GM12878 (cell line): ENCODE data around the gene ACOT4. TPM values are rescaled to one million over a fixed set of nuclear protein-coding genes. Genes with fewer than 3 reads are reported as not detected.
"Not testable (repeated sequence)": the region's sequence is repeated elsewhere in the genome, so short reads cannot be mapped to it uniquely, and the experiment has no call there.

Experiments
- ATAC-seq: fragments of 200-7000 bp; cut with Tn5 transposase; 3 replicates; pipeline ENCODE4 v1.9.1; 2020; ENCODE audit warnings: mild to moderate bottlenecking, moderate library complexity
- BruUV-seq: library from RNA; stranded (reverse); fragments of 400-500 nt; replicated peaks from 2 replicates; lab custom pipeline; 2021; lab: Mats Ljungman, UMichigan
- CTCF ChIA-PET: fragments of 300-600 bp; sonication (Branson Sonifier 250); formaldehyde crosslinking; extraction: SDS; loops from one replicate; lab custom pipeline; 2021; ENCODE audit warnings: inconsistent platforms; lab: Yijun Ruan, JAX
- POLR2A ChIA-PET: fragments of 350-600 bp; formaldehyde crosslinking; extraction: SDS; loops from one replicate; lab custom pipeline; 2021; ENCODE audit warnings: inconsistent platforms; lab: Charles Lee
- RAD21 ChIA-PET: fragments of 300-600 bp; sonication (Branson Sonifier 250); formaldehyde crosslinking; loops from one replicate; lab custom pipeline; 2023; ENCODE audit warnings: antibody characterized with exemption; ENCODE audit not compliant: unreplicated experiment; lab: Charles Lee
- SMC1A ChIA-PET: fragments of 300-600 bp; sonication (Branson Sonifier 250); formaldehyde crosslinking; loops from one replicate; lab custom pipeline; 2023; ENCODE audit not compliant: unreplicated experiment, uncharacterized antibody; lab: Charles Lee
- DNase-seq: peaks from one replicate; pipeline ENCODE4 v3.0.0-alpha.2; 2011; ENCODE audit warnings: low read depth, low spot score
- FAIRE-seq: peaks from 3 replicates; lab custom pipeline; 2011; peaks lifted over from hg19 to GRCh38; lab: Jason Lieb, UNC
- H2AFZ ChIP-seq: 2 replicates; pipeline ENCODE4 v1.6.0; 2011; ENCODE audit warnings: low read depth, low read length, control low read depth; ENCODE audit not compliant: control insufficient read depth
- H3K27ac ChIP-seq: 2 replicates; pipeline ENCODE4 v1.5.1; 2011; ENCODE audit warnings: control low read depth; ENCODE audit not compliant: control insufficient read depth, insufficient read depth
- H3K27me3 ChIP-seq, 2 experiments: replicated peaks in 1 of 2; 2 replicates each; pipeline versions ENCODE4 v1.6.0 to v1.6.1; 2011; ENCODE audit warnings: low read length in 1 of 2; ENCODE audit not compliant: control insufficient read depth in 2 of 2, insufficient read depth in 2 of 2
- H3K36me3 ChIP-seq, 2 experiments: 2 replicates each; pipeline ENCODE4 v1.5.1; 2011; ENCODE audit warnings: low read length in 1 of 2; ENCODE audit not compliant: control insufficient read depth in 2 of 2, insufficient read depth in 2 of 2
- H3K4me1 ChIP-seq: 2 replicates; pipeline ENCODE4 v1.6.1; 2011; ENCODE audit warnings: mild to moderate bottlenecking, low read length, moderate library complexity, mixed read lengths; ENCODE audit not compliant: control insufficient read depth, insufficient read depth
- H3K4me2 ChIP-seq: 2 replicates; pipeline ENCODE4 v1.6.0; 2011; ENCODE audit warnings: control low read depth; ENCODE audit not compliant: control insufficient read depth, insufficient read depth
- H3K4me3 ChIP-seq: fragments of 200-600 bp; sonication (generic); 2 replicates; pipeline ENCODE4 v1.5.1; 2016
- H3K79me2 ChIP-seq: 2 replicates; pipeline ENCODE4 v1.6.0; 2011; ENCODE audit warnings: low read length; ENCODE audit not compliant: control insufficient read depth, insufficient read depth
- H3K9ac ChIP-seq: 2 replicates; pipeline ENCODE4 v1.8.0; 2011; ENCODE audit warnings: low read length, control low read depth, mixed read lengths; ENCODE audit not compliant: control insufficient read depth, insufficient read depth
- H3K9me3 ChIP-seq: replicated peaks from 3 replicates; pipeline ENCODE4 v1.5.1; 2011; ENCODE audit warnings: mild to moderate bottlenecking, low read length; ENCODE audit not compliant: control insufficient read depth, insufficient read depth
- H4K20me1 ChIP-seq: 2 replicates; pipeline ENCODE4 v1.6.0; 2011; ENCODE audit not compliant: control insufficient read depth, insufficient read depth
- MYC ChIP-seq: IDR thresholded peaks from 2 replicates; pipeline ENCODE4 v1.6.1; 2011; ENCODE audit warnings: mild to moderate bottlenecking, low read length, moderate library complexity, inconsistent platforms; ENCODE audit not compliant: insufficient read depth, insufficient replicate concordance, insufficient read length, severe bottlenecking
- NBN ChIP-seq: fragments of 450-650 bp; IDR thresholded peaks from 2 replicates; pipeline ENCODE4 v1.6.1; 2016
- RELA ChIP-seq: fragments of 450-650 bp; IDR thresholded peaks from 2 replicates; pipeline ENCODE4 v1.8.0; 2014; ENCODE audit warnings: borderline replicate concordance; ENCODE audit not compliant: partially characterized antibody
- SPI1 ChIP-seq: IDR thresholded peaks from 2 replicates; pipeline ENCODE4 v1.6.1; 2011; ENCODE audit warnings: low read depth, mild to moderate bottlenecking, low read length, moderate library complexity, borderline replicate concordance; ENCODE audit not compliant: insufficient read depth
- WGBS: methylation state at CpG from one replicate; pipeline ENCODE4 v1.1.6; 2016; ENCODE audit warnings: low lambda C conversion rate; ENCODE audit not compliant: insufficient replicate concordance, insufficient coverage; ENCODE audit errors: missing lambda C conversion rate; 5-methylcytosine and 5-hydroxymethylcytosine counted together
- in situ Hi-C: fragments of 300-500 bp; cut with MboI; formaldehyde crosslinking; loops from 9 replicates; pipeline ENCODE4 v1.14.3; 2018; ENCODE audit warnings: mixed read lengths
- intact Hi-C: fragments of 100-400 bp; cut with micrococcal nuclease; formaldehyde crosslinking; loops from one replicate; pipeline ENCODE4 v1.14.2; 2022; ENCODE audit not compliant: unreplicated experiment
- polyA plus RNA-seq, 11 experiments: library from polyadenylated mRNA; depleted of rRNA in 4 of 11; unstranded in 6 of 11; stranded (reverse) in 5 of 11; fragments of >200 nt; fragmentation: Nextera tagmentation in 4 of 11; fragmentation: Illumina TruSeq in 1 of 11; extraction: Ambion mirVana in 4 of 11; extraction: Trizol in 1 of 11; gene quantifications; 1 replicate in 1 of 11; 2 replicates in 10 of 11; pipeline versions ENCODE4 v1.2.1 to v1.2.3, GENCODE V29; 2011 to 2016; ENCODE audit warnings: inconsistent platforms in 2 of 11, missing spikeins in 2 of 11, low read depth in 1 of 11
- total RNA-seq, 4 experiments: library from RNA; depleted of rRNA in 3 of 4; stranded (reverse); fragments of >200 nt in 3 of 4; fragmentation: Illumina TruSeq in 1 of 4; extraction: Trizol in 1 of 4; gene quantifications; 2 replicates each; pipeline versions ENCODE4 v1.2.1 to v1.2.3, GENCODE V29; 2013 to 2021

Gene ACOT4
- total and polyA plus RNA-seq, 10 of the 15 experiments (the other 5 are each of a cell fraction or from before 2014, with no cell fraction given), result 0.68 to 3.8 (median 2.0) TPM

DNA sequence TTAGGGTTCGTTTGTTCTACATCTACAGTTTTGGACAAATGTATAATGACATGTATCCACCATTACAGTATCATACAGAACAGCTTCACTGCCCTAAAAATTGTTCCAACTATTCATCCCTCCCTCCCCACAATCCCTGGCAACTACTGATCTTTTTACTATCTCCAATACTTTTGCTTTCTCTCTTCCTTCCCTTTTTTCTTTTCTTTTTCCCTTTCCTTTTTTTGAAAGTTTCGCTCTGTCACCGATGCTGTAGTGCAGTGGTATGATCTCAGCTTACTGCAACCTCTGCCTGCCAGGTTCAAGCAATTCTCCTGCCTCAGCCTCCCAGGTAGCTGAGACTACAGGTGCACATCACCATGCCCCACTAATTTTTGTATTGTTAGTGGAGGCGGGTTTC is 2.6 kb upstream of the ACOT4 start:
- Histone ChIP-seq H3K36me3 (no peaks in the 10 kb centered on the region), H3K27me3 (no peaks in the 10 kb centered on the region), H4K20me1 (no peaks in the 10 kb centered on the region), H3K27ac (no peak overlapping the region), H3K79me2 (no peaks in the 10 kb centered on the region), H3K4me2 (no peak overlapping the region), H3K4me3 (no peak overlapping the region), H3K9ac (no peak overlapping the region), H2AFZ (no peak overlapping the region), H3K4me1 (no peaks in the 10 kb centered on the region), H3K9me3 (no peaks in the 10 kb centered on the region)
- TF ChIP-seq RELA, result no peak
- no peak for TF ChIP-seq MYC
- no peak for TF ChIP-seq NBN
- TF ChIP-seq SPI1, result no peak
- FAIRE-seq, result no peak
- BruUV-seq, result no TSS peak
- ChIA-PET POLR2A (interaction anchor here (0.5 kb wide), 1 partner anchor 568 kb away, joined by 4 read pairs; no protein-coding TSS in a partner anchor), RAD21 (no interaction called here), SMC1A (interaction anchor here (0.8 to 1.0 kb wide), 2 partner anchors 11 to 56 kb away, joined by 3 read pairs; no protein-coding TSS in a partner anchor), CTCF (interaction anchor here (0.7 to 1.6 kb wide), 4 partner anchors 21 to 253 kb away, joined by 3 read pairs; partner anchors contain the start of gene ACOT2)
- no peak for ATAC-seq
- in situ Hi-C loops (no loop called here), intact Hi-C loops (no loop called here)
- WGBS, result 46% methylated on average over 4 of the region's 4 CpGs
- DNase-seq, result no peak

DNA sequence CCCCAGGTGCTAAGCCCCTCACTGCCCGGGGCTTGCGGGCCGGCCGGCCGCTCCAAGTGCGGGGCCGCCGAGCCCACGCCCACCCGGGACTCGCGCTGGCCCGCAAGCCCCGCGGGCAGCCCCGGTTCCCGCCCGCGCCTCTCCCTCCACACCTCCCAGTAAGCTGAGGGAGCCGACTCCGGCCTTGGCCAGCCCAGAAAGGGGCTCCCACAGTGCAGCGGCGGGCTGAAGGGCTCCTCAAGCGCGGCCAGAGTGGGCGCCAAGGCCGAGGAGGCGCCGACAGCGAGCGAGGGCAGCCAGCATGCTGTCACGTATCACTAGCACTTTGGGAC is 1.0 kb upstream of the ACOT4 start:
- DNase-seq, FAIRE-seq, H3K9me3 ChIP-seq, in situ Hi-C loops, H3K36me3 ChIP-seq, ATAC-seq, H3K79me2 ChIP-seq, SMC1A ChIA-PET, H4K20me1 ChIP-seq, H3K4me1 ChIP-seq, H3K27me3 ChIP-seq, H3K9ac ChIP-seq, H3K4me2 ChIP-seq, H2AFZ ChIP-seq, POLR2A ChIA-PET, H3K4me3 ChIP-seq, BruUV-seq, intact Hi-C loops, H3K27ac ChIP-seq: not testable (repeated sequence)
- 97% methylated on average over 23 of the region's 32 CpGs for WGBS
- ChIA-PET RAD21 (interaction anchor here (1.3 kb wide), 1 partner anchor 43 kb away, joined by 3 read pairs; no protein-coding TSS in a partner anchor), CTCF (interaction anchor here (1.2 to 1.6 kb wide), 3 partner anchors 20 to 251 kb away, joined by 3 to 5 read pairs (median 3); no protein-coding TSS in a partner anchor)
